ENCODE measurements around the gene CEP97. TPM values are rescaled to one million over a fixed set of nuclear protein-coding genes. Genes with fewer than 3 reads are reported as not detected.
"Not testable (repeated sequence)": the region's sequence is repeated elsewhere in the genome, so short reads cannot be mapped to it uniquely, and the experiment has no call there.

CEP97 gene
- total and polyA plus RNA-seq, 9 of the 15 experiments (the other 6 are each of a cell fraction or from before 2014, with no cell fraction given), result 2.0 to 10.1 (median 4.3) TPM

GRCh38 chr3:101704639-101705038 is 19.8 kb upstream of the CEP97 start:
- DNase-seq (ENCODE audit: extremely low read depth in 1 of 4, low spot score in 3 of 4); BruUV-seq (replicated peaks); FAIRE-seq; H3K27ac ChIP-seq (ENCODE audit: extremely low read depth, low read depth, low read length); CTCF ChIA-PET (ENCODE audit: low intra/inter-chr PET ratio); H3K79me2 ChIP-seq (ENCODE audit: control insufficient read depth, insufficient read depth, low read length); ATAC-seq; H3K9ac ChIP-seq (ENCODE audit: insufficient read depth in 1 of 2, low read depth in 2 of 2, low read length in 2 of 2); H3K27me3 ChIP-seq (ENCODE audit: control insufficient read depth in 2 of 2, insufficient read depth in 2 of 2, low read length in 2 of 2); in situ Hi-C loops (cut with MboI); H2AFZ ChIP-seq (ENCODE audit: low read depth, low read length); POLR2A ChIA-PET; intact Hi-C loops (cut with micrococcal nuclease); H3K36me3 ChIP-seq (ENCODE audit: control insufficient read depth, insufficient read depth, low read length); H4K20me1 ChIP-seq (replicated peaks; ENCODE audit: control insufficient read depth, insufficient read depth, low read length); H3K4me2 ChIP-seq (ENCODE audit: insufficient read depth, low read length); H3K4me3 ChIP-seq; H3K4me1 ChIP-seq (replicated peaks in 1 of 2; ENCODE audit: control insufficient read depth in 2 of 2, insufficient read depth in 2 of 2, low read length in 2 of 2); H3K9me1 ChIP-seq (ENCODE audit: control insufficient read depth, insufficient read depth, low read length); H3K9me3 ChIP-seq (replicated peaks; ENCODE audit: control insufficient read depth, insufficient read depth, low read depth, low read length): not testable (repeated sequence)
- WGBS (ENCODE audit: insufficient coverage, low coverage, missing lambda C conversion rate), result 0% methylated on average over 1 of the region's 2 CpGs

- no peak for DNase-seq (ENCODE audit: extremely low read depth in 1 of 4, low spot score in 3 of 4)
- intact Hi-C loops (cut with micrococcal nuclease) (no loop called here), in situ Hi-C loops (cut with MboI) (no loop called here)
- no peak for FAIRE-seq
- Histone ChIP-seq H4K20me1 (replicated peaks; ENCODE audit: control insufficient read depth, insufficient read depth, low read length) (no peaks in the 10 kb centered on the region), H2AFZ (ENCODE audit: low read depth, low read length) (no peak overlapping the region), H3K9ac (ENCODE audit: insufficient read depth in 1 of 2, low read depth in 2 of 2, low read length in 2 of 2) (no peak overlapping the region), H3K79me2 (ENCODE audit: control insufficient read depth, insufficient read depth, low read length) (no peaks in the 10 kb centered on the region), H3K4me3 (no peak overlapping the region), H3K4me1 (replicated peaks in 1 of 2; ENCODE audit: control insufficient read depth in 2 of 2, insufficient read depth in 2 of 2, low read length in 2 of 2) (no peaks in the 10 kb centered on the region; a peak in 1 of 5 replicates), H3K27ac (ENCODE audit: extremely low read depth, low read depth, low read length) (no peak overlapping the region), H3K9me3 (replicated peaks; ENCODE audit: control insufficient read depth, insufficient read depth, low read depth, low read length) (no peaks in the 10 kb centered on the region), H3K36me3 (ENCODE audit: control insufficient read depth, insufficient read depth, low read length) (no peaks in the 10 kb centered on the region), H3K27me3 (ENCODE audit: control insufficient read depth in 2 of 2, insufficient read depth in 2 of 2, low read length in 2 of 2) (no peaks in the 10 kb centered on the region; a peak in 1 of 5 replicates), H3K9me1 (ENCODE audit: control insufficient read depth, insufficient read depth, low read length) (no peaks in the 10 kb centered on the region), H3K4me2 (ENCODE audit: insufficient read depth, low read length) (no peak overlapping the region)
- ChIA-PET CTCF (ENCODE audit: low intra/inter-chr PET ratio) (no interaction called here), POLR2A (interaction anchor here (1.2 to 1.7 kb wide), 2 partner anchors 10 to 23 kb away, joined by 3 to 4 read pairs; partner anchors contain the start of gene RPL24)
- WGBS (ENCODE audit: insufficient coverage, low coverage, missing lambda C conversion rate), result 0% methylated on average over 4 of the region's 4 CpGs
- no peak for TF ChIP-seq SIN3A (IDR thresholded peaks at IDR 0.05; ENCODE audit: borderline replicate concordance in 2 of 2, control insufficient read depth in 1 of 2, low read depth in 2 of 2, low read length in 2 of 2)
- TF ChIP-seq RBM34 (IDR thresholded peaks at IDR 0.05; ENCODE audit: borderline replicate concordance, insufficient read depth, low read length), result no peak
- TF ChIP-seq, protein P1, sequence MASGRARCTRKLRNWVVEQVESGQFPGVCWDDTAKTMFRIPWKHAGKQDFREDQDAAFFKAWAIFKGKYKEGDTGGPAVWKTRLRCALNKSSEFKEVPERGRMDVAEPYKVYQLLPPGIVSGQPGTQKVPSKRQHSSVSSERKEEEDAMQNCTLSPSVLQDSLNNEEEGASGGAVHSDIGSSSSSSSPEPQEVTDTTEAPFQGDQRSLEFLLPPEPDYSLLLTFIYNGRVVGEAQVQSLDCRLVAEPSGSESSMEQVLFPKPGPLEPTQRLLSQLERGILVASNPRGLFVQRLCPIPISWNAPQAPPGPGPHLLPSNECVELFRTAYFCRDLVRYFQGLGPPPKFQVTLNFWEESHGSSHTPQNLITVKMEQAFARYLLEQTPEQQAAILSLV (tag; IDR thresholded peaks at IDR 0.05), result no peak
- TF ChIP-seq FOXK1 (CRISPR knock-in tag; IDR thresholded peaks at IDR 0.05; ENCODE audit: borderline replicate concordance), result no peak
- TF ChIP-seq ZFPM2 (CRISPR knock-in tag; IDR thresholded peaks at IDR 0.05), result no peak
- TF ChIP-seq HDAC1 (IDR thresholded peaks at IDR 0.05), result no peak
- no peak for TF ChIP-seq YBX1 (IDR thresholded peaks at IDR 0.05)
- TF ChIP-seq PTBP1 (IDR thresholded peaks at IDR 0.05; ENCODE audit: low read depth, low read length), result no peak
- TF ChIP-seq ZEB2 (IDR thresholded peaks at IDR 0.05), result no peak
- BruUV-seq (replicated peaks), result no TSS peak
- no peak for ATAC-seq
Observed at GRCh38 chr3:101709126-101709525, 15.3 kb upstream of the CEP97 start.

Measured in K562 (cell line).